Ectodermal cell (in vitro differentiated cells): Measurements from ENCODE around the gene RBBP8.

Experiments used
- H3K27ac ChIP-seq: 2 replicates; pipeline ENCODE4 v1.7.0; 2013; ENCODE audit warnings: mild to moderate bottlenecking, low read depth, low read length; ENCODE audit not compliant: insufficient read depth, poor library complexity, severe bottlenecking
- H3K27me3 ChIP-seq: 2 replicates; pipeline ENCODE4 v1.7.0; 2013; ENCODE audit warnings: mild to moderate bottlenecking, low read length; ENCODE audit not compliant: insufficient read depth, control insufficient read depth, poor library complexity, severe bottlenecking
- H3K36me3 ChIP-seq: one replicate; pipeline ENCODE4 v1.7.0; 2013; ENCODE audit warnings: low read length; ENCODE audit not compliant: control insufficient read depth, insufficient read depth
- H3K4me1 ChIP-seq: one replicate; pipeline ENCODE4 v1.7.0; 2013; ENCODE audit warnings: low read length; ENCODE audit not compliant: control insufficient read depth, insufficient read depth
- H3K4me3 ChIP-seq: 2 replicates; pipeline ENCODE4 v1.7.0; 2013; ENCODE audit warnings: low read depth, low read length, control low read depth; ENCODE audit not compliant: insufficient read depth
- H3K9me3 ChIP-seq: 2 replicates; pipeline ENCODE4 v1.7.0; 2013; ENCODE audit warnings: mild to moderate bottlenecking, low read length, moderate library complexity; ENCODE audit not compliant: control insufficient read depth
- WGBS, 2 experiments: methylation state at CpG; one replicate each; pipeline ENCODE4 v1.1.7; 2013; ENCODE audit warnings: missing lambda C conversion rate in 2 of 2; 5-methylcytosine and 5-hydroxymethylcytosine counted together

Gene RBBP8

DNA sequence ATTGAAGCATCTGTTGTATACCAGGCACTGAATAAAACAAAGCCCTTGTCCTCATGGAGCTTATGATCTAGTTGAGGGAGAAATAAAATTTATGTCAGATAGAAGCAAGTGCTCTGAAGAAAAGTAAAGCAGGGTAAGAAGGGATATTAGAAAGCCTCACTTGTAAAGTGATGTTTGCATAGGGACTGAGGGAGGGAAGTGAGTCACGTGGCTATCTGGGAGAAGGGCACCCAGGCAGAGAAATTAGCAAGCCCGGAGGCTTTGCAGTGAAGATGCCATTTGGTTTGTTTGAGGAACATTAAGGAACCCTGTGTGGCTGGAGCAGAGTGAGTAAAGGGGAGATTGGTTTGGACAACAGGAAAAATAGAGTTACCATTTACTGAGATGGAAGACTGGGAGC lies 52.1 kb downstream of the RBBP8 start:
- Histone ChIP-seq H3K4me1 (no peaks in the 10 kb centered on the region), H3K27ac (no peak overlapping the region), H3K4me3 (no peak overlapping the region), H3K36me3 (peaks cover 15% of the 10 kb centered on the region), H3K27me3 (no peaks in the 10 kb centered on the region), H3K9me3 (no peaks in the 10 kb centered on the region)
- 94 to 95% methylated on average over 2 of the region's 2 CpGs for WGBS, 2 experiments

DNA sequence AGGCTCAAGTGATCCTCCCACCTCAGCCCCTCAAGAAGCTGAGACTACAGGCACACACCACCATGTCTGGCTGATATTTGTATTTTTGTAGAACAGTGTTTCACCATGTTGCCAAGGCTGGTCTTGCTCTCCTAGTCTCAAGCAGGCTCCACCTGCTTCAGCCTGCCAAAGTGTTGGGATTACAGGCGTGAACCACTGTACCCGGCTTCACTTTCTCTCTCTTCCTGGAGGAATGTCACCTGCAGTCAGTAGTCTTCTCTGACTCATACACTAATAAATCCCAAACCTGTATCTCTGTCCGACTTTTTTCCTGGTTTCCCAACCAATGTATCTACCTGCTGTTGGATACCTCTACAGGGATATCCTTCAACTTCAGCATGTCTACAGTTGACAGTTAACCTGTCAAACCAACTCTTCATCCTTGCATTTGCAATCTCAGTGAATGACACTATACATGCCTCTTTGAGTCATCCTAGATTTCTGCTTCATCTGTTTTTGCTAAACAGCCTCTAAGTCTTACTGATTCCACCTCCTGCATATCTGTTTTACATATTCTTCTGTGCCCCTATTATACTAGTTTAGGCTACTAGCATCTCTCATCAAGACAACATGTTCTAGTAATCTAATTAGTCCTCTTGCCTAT lies 54.5 kb downstream of the RBBP8 start:
- Histone ChIP-seq H3K27ac (no peak overlapping the region), H3K4me3 (no peak overlapping the region), H3K36me3 (peaks cover 24% of the 10 kb centered on the region), H3K4me1 (no peaks in the 10 kb centered on the region), H3K9me3 (no peaks in the 10 kb centered on the region), H3K27me3 (no peaks in the 10 kb centered on the region)
- WGBS, 2 experiments, result 90 to 94% methylated on average over 3 of the region's 3 CpGs

DNA sequence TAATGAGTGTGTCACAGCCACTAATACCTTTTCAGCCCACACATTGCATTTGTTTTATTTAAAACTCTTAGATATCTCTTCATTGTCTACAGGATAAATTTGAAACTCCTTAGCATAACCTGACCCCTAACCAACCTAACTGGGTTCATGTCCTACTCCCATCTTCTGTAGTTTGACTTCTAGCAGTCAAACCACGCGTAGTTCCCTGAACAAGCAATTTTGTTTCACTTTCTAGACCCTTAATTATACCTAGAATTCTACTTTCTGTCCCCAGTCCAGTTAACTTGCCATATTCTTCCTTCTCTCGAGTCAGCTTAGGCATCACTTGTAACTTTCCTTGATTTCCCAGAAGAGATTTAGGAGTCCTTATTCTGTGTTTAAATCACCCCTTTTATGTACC lies 55.1 kb downstream of the RBBP8 start:
- 95 to 97% methylated on average over 3 of the region's 3 CpGs for WGBS, 2 experiments
- no peak overlapping the region for H3K4me3 ChIP-seq
- no peaks in the 10 kb centered on the region for H3K27me3 ChIP-seq
- H3K4me1 ChIP-seq, result no peaks in the 10 kb centered on the region
- peaks cover 30% of the 10 kb centered on the region for H3K36me3 ChIP-seq
- no peaks in the 10 kb centered on the region for H3K9me3 ChIP-seq
- no peak overlapping the region for H3K27ac ChIP-seq

DNA sequence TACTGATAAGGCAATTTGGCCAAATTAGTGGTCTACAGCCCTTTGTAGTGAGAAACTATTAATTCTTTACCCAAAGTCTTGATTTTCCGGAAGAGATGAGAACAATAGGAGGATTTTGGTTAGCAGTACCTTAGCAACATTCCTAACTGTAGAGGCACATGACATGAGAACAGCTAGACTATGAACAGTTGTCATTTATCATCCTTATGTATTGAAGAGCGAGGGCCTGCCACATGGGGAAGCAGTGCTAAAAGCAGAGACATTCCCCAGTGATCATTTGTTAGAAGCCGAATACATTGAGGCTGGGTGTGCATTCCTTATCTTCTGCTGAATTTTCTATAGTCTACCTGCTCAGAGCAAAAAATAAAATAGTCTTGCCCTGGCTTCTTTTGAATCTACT lies 65.2 kb downstream of the RBBP8 start:
- no peaks in the 10 kb centered on the region for H3K4me1 ChIP-seq
- WGBS, 2 experiments, result 94 to 98% methylated on average over 3 of the region's 3 CpGs
- H3K27me3 ChIP-seq, result no peaks in the 10 kb centered on the region
- H3K27ac ChIP-seq, result no peak overlapping the region
- H3K4me3 ChIP-seq, result no peak overlapping the region
- H3K36me3 ChIP-seq, result peaks cover 2% of the 10 kb centered on the region
- H3K9me3 ChIP-seq, result no peaks in the 10 kb centered on the region

DNA sequence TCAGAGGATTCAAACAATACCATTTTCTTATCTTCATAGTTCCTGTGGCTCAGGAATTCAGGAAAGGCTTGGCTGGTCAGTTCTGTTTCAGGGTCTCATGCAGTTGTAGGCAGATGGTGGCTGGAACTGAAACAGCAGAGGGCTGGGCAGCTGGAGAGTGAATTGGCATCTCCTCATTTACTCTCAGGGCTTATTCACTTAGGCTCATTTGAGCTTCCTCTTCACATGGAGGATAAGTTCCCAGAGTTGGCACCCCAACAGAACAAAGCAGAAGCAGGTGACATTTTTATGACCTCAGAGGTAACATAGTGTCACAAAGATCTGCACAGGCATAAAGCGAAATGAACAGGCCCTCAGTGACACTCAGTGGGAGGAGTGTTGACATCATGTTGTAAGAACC lies 66.1 kb downstream of the RBBP8 start:
- Histone ChIP-seq H3K4me3 (no peak overlapping the region), H3K36me3 (no peaks in the 10 kb centered on the region), H3K9me3 (no peaks in the 10 kb centered on the region), H3K27me3 (no peaks in the 10 kb centered on the region), H3K4me1 (no peaks in the 10 kb centered on the region), H3K27ac (no peak overlapping the region)
- 89 to 93% methylated on average over 1 of the region's 1 CpG for WGBS, 2 experiments

DNA sequence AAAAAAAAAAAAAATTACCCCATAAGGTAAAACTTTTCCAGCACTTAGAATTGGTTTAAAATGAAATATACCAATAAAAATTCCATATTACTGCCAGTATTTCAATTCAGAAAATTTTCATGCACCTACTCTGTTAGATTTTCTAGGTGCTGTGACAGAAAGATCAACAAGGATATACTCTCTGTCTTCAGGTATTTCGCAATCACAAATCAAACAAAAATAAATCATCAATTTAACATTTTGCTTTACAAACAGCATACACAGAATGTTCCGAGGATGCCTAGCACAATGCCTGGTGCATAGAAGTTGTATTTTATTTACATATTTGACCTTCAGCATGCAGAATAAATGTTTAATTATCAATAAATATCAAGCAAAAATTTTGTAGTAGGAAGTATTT lies 66.5 kb downstream of the RBBP8 start:
- Histone ChIP-seq H3K27me3 (no peaks in the 10 kb centered on the region), H3K4me3 (no peak overlapping the region), H3K27ac (peak overlapping the region; percentile 28), H3K9me3 (no peaks in the 10 kb centered on the region), H3K4me1 (no peaks in the 10 kb centered on the region), H3K36me3 (peaks cover 4% of the 10 kb centered on the region)
- 80 to 91% methylated on average over 1 to 2 of the region's 2 CpGs for WGBS, 2 experiments

DNA sequence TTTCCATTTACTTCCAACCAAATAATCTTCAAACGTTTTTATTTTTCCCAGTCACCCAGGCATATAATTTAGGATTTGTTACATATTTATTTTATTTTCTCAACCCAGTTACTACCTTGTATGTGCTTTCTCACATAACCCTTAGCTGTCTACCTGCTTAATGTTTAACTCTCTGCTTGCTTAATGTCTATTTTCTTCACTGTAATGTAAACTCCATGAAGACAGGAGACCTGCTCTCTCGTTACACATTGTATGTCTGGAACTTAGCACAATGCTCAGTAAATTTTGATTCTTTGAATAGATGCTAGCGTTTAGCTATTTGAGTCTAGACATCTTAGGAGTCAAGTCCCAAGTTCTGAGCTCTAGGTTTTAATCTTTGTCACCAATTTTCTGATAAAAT lies 70.2 kb downstream of the RBBP8 start:
- Histone ChIP-seq H3K9me3 (no peaks in the 10 kb centered on the region), H3K4me1 (no peaks in the 10 kb centered on the region), H3K36me3 (peaks cover 5% of the 10 kb centered on the region), H3K27me3 (no peaks in the 10 kb centered on the region), H3K27ac (no peak overlapping the region), H3K4me3 (no peak overlapping the region)
- 83 to 100% methylated on average over 3 of the region's 3 CpGs for WGBS, 2 experiments

DNA sequence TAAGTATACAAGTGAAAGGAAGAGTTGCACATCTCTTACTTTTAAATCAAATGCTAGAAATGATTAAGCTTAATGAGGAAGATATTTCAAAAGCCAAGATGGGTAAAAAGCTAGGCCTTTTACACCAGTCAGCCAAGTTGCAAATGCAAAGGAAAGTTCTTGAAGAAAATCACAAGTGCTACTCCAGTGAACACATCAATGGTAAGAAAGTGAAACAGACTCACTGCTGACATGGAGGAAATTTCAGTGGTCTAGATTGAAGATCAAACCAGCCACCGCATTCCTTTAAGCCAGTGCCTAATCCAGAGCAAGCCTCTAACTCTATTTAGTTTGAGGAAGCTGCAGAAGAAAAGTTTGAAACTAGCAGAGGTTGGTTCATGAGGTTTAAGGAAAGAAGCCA lies 79.1 kb downstream of the RBBP8 start:
- H3K27ac ChIP-seq, result no peak overlapping the region
- no peaks in the 10 kb centered on the region for H3K27me3 ChIP-seq
- H3K9me3 ChIP-seq, result no peaks in the 10 kb centered on the region
- H3K36me3 ChIP-seq, result no peaks in the 10 kb centered on the region
- no peak overlapping the region for H3K4me3 ChIP-seq
- no peaks in the 10 kb centered on the region for H3K4me1 ChIP-seq
- WGBS, 2 experiments, result 100% methylated on average over 1 of the region's 1 CpG

DNA sequence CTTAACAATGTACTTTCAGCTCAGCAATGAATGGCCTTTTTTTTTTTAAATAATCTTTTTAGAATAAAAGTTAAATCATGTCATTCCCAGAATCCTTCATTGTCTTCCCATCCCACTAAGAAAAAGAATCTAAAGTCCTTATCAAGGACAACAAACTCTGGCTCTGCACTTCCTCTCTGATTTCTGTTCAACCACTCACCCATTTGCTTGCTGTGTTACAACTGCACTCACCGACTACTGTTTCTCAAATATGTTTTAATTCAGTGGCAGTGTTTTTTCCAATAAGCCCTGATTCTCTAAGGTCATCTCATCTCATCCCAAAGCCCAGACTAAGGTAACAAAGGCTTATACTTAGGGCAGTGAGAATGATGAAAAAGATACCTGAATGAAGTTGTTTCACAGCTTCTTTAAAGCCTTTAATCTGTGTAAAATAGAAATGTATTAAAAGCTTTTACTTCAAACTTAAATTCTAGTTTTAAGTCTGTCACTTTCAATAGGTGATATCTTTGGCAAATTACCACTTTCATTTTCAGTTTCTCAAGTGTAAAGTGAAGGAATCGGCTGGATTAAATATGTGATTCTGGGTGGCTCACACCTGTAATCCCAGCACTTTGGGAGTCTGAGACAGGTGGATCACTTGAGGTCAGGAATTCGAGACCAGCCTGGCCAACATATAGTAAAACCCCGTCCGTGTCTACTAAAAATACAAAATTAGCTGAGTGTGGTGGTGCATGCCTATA lies 87.6 kb downstream of the RBBP8 start:
- peaks cover 14% of the 10 kb centered on the region for H3K36me3 ChIP-seq
- no peaks in the 10 kb centered on the region for H3K4me1 ChIP-seq
- no peak overlapping the region for H3K4me3 ChIP-seq
- H3K9me3 ChIP-seq, result no peaks in the 10 kb centered on the region
- no peak overlapping the region for H3K27ac ChIP-seq
- H3K27me3 ChIP-seq, result no peaks in the 10 kb centered on the region
- WGBS, 2 experiments, result 91 to 96% methylated on average over 5 of the region's 5 CpGs

DNA sequence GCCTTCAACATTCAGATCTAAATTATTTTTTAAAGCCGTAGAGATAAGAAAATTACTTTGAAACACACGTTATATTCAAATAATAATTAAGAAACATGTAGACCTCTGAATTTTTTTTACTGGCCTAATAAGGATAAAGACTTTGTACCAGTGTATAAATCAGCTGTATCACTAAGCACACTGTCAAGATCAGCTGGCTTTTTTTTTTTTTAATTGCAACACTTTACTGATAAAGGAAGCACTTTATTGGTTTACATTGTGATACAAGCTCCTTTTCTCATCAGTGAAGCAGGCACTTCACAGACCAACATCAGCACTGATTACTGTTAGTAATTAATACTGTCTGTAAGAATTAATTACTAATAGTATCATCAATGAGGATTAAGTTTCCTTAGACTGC lies 88.5 kb downstream of the RBBP8 start:
- H3K36me3 ChIP-seq, result peaks cover 14% of the 10 kb centered on the region
- H3K4me3 ChIP-seq, result no peak overlapping the region
- no peaks in the 10 kb centered on the region for H3K9me3 ChIP-seq
- no peaks in the 10 kb centered on the region for H3K4me1 ChIP-seq
- H3K27me3 ChIP-seq, result no peaks in the 10 kb centered on the region
- H3K27ac ChIP-seq, result no peak overlapping the region
- no CpG with 5 or more reads among the region's 2 CpGs for WGBS, 2 experiments
